NT2/D1 (cell line): ENCODE measurements around the gene MLXIP.

Experiments
- SUZ12 ChIP-seq: IDR thresholded peaks from 2 replicates; pipeline ENCODE4 v1.6.1; 2011; ENCODE audit not compliant: insufficient read length, insufficient read depth; ENCODE audit errors: extremely low read depth
- YY1 ChIP-seq: IDR thresholded peaks from 2 replicates; pipeline ENCODE4 v1.6.1; 2011; ENCODE audit not compliant: insufficient read length, insufficient read depth
- ZNF274 ChIP-seq: IDR thresholded peaks from 2 replicates; pipeline ENCODE4 v1.6.1; 2011; ENCODE audit warnings: mild to moderate bottlenecking, low read depth, low read length

DNA sequence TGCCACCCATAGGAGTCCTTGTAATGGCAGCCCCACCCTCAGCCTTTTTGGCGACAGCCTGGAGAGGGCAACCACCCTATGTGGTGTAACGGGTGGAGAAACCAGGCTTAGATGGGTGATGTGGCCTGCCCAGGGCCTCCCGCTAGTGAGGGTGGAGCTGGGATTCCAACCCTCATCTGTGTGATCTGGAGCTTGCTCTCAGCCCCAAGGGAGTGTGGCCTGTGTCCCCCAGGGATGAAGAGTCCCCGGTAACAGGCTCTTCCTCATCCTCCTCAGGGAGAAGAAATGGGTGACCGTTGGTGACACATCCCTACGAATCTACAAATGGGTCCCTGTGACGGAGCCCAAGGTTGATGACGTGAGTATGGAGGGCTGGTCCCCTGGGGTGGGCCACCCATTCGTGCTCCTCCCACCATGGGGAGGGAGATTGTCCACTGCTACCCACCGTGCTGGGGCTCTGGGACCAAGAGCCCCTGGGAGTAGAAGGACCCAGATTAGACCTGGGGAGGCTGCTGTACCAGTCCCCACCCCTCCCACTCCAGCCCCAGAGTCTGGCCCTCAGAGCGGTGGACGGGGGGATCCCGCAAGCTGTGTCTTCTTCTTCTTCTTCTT, 48.0 kb upstream of the MLXIP start:
- no peak for TF ChIP-seq YY1
- no peak for TF ChIP-seq ZNF274
- no peak for TF ChIP-seq SUZ12
